Stimulated activated CD4-positive, alpha-beta T cell treated with anti-CD3 and anti-CD28 coated beads, TNF-alpha, amount 100 ng/mL, for 1 hour (primary cell): ENCODE data around the gene CFB.

ENCODE experiments used
- DNase-seq, 3 donors: peaks; one replicate each; pipeline ENCODE4 v3.0.0-alpha.2; 2020; ENCODE audit warnings: low read depth in 3 of 3, low spot score in 1 of 3

Gene CFB

DNA sequence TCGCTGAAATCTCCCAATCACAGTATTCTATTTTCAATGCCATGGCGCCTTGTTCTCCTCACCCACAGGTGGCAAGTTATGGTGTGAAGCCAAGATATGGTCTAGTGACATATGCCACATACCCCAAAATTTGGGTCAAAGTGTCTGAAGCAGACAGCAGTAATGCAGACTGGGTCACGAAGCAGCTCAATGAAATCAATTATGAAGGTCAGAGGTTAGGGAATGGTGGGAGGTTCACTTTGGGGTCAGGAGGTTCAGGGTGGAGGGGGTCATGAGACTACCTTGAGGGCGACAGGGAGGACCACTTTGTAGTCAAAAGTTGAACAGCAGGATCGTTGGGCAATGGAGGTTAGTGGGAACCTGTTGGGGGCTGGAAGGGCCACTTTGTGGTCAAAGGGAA, 2.4 kb downstream of the CFB start:
- DNase-seq: no peak

- no peak for DNase-seq
Measured at GRCh38 chr6:31948753-31949413, 3.0 kb downstream of the CFB start.

DNA sequence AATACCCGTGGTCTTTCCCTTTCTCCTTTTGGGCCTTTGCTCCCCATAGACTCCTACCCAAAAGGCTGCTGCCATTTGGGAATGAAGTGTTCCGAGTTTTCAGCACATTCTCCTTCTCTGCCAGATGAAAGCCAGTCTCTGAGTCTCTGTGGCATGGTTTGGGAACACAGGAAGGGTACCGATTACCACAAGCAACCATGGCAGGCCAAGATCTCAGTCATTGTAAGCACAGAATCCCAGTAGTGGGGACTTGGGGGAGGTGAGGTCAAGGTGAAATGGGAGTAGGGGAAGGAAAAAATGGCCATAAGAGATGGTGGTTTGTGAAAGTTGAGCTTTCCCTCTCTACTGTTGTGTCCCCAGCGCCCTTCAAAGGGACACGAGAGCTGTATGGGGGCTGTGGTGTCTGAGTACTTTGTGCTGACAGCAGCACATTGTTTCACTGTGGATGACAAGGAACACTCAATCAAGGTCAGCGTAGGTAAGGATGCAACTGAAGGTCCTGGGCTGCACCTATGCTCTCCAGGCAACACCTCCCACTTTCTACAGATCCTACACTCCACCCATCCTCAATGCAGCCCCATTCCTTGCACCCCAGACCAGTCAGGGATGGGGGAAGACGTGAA, 4.1 kb downstream of the CFB start:
- no peak for DNase-seq

GRCh38 chr6:31952140-31952805, 6.4 kb downstream of the CFB start:
- no peak for DNase-seq

GRCh38 chr6:31952890-31953289, 7.0 kb downstream of the CFB start:
- DNase-seq: no peak

GRCh38 chr6:31954511-31954910, 8.6 kb downstream of the CFB start:
- DNase-seq: no peak

DNA sequence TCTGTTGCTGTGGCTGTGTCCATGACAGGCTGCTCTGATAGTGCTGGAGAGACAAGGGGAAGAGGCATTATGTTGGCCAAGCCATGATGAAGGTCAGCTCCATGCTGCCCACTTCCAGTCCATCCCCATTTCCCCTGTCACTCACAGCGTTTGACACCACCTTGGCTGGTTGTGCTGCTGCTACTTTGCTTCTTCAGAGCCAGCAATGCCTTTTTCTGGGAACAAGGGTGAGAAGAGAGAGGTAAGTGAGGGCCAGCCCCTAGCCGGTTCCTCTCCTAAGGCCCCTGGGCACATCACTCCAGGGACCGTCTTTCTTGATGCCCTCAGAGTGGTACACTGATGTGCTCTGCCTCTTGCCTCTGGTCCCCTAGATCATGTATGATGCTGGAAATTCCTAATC, 10.9 kb downstream of the CFB start:
- no peak for DNase-seq

GRCh38 chr6:31958412-31958740, 12.5 kb downstream of the CFB start:
- no peak for DNase-seq

- DNase-seq: peak; percentile 94 to 95 (median 95)
Measured at GRCh38 chr6:31958741-31959739, 13.1 kb downstream of the CFB start, which contains the start of the genes NELFE and SKIC2. NELFE (minus strand) TSS chr6:31958971; CDS start chr6:31958446, 525 bp downstream. SKIC2 (plus strand) TSS chr6:31959175; CDS start chr6:31959193, 18 bp downstream.

- no peak for DNase-seq
Measured at GRCh38 chr6:31961616-31962015, 15.7 kb downstream of the CFB start.

- no peak for DNase-seq
Measured at GRCh38 chr6:31963921-31964320, 18.0 kb downstream of the CFB start.

DNA sequence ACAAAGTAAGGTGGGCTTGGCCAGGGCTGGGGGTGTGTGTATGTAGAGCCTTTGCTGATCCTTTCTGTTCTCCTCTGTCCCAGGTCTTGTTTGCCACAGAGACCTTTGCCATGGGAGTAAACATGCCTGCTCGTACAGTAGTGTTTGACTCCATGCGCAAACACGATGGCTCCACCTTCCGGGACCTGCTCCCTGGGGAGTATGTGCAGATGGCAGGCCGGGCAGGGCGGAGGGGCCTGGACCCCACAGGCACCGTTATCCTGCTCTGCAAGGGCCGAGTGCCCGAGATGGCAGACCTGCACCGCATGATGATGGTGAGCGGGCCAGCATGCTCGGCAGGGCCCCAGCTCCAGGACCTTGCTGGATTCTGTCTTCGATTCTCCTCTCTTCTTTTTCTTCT, 19.8 kb downstream of the CFB start:
- no peak for DNase-seq

GRCh38 chr6:31966506-31966905, 20.6 kb downstream of the CFB start:
- DNase-seq: no peak

GRCh38 chr6:31966997-31967925, 21.4 kb downstream of the CFB start:
- DNase-seq: no peak

DNA sequence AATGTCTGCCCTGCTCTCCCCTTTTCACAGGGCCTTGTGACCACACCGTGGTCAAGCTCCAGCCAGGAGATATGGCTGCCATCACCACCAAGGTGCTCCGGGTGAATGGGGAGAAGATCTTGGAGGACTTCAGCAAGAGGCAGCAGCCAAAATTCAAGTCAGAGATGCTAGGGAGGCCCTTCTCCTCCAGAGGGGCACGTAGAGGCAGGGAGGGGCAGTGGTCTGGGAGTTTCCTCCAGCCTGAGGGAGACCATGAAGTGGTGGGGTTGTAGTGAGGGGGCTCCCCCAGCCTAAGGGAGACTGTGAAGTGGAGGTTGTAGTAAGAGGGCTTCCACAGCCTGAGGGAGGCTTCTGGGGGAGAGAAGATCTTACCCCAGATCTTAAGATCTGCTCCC, 22.0 kb downstream of the CFB start:
- DNase-seq: no peak

- no peak for DNase-seq
Measured at GRCh38 chr6:31968326-31968725, 22.4 kb downstream of the CFB start.

GRCh38 chr6:31968791-31969711, 23.2 kb downstream of the CFB start:
- DNase-seq: no peak

GRCh38 chr6:31969712-31970603, 24.1 kb downstream of the CFB start:
- no peak for DNase-seq
